ENCODE data around the gene ENOPH1.
"Not testable (repeated sequence)": the region's sequence is repeated elsewhere in the genome, so short reads cannot be mapped to it uniquely, and the experiment has no call there.

DNA sequence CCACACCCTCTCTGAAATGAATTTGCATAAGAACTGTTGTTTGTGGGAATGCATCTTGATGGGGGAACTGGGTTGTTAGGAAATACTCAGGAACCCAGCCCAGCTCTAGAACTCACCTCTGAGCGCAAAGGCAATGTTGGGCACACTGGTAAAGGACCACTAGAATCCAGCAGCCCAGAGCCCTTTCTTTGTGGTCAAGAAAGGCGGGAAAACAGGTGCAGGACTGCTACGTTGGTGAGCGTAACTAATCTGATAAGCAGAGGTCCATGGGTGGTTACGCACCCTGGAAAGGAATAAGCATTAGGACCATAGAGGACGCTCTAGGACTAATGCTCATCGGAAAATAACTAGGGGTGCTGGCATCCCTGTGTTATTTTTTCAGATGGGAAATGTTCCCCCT, 45.5 kb downstream of the ENOPH1 start:
- TF ChIP-seq, protein P1, sequence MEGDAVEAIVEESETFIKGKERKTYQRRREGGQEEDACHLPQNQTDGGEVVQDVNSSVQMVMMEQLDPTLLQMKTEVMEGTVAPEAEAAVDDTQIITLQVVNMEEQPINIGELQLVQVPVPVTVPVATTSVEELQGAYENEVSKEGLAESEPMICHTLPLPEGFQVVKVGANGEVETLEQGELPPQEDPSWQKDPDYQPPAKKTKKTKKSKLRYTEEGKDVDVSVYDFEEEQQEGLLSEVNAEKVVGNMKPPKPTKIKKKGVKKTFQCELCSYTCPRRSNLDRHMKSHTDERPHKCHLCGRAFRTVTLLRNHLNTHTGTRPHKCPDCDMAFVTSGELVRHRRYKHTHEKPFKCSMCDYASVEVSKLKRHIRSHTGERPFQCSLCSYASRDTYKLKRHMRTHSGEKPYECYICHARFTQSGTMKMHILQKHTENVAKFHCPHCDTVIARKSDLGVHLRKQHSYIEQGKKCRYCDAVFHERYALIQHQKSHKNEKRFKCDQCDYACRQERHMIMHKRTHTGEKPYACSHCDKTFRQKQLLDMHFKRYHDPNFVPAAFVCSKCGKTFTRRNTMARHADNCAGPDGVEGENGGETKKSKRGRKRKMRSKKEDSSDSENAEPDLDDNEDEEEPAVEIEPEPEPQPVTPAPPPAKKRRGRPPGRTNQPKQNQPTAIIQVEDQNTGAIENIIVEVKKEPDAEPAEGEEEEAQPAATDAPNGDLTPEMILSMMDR (conservative IDR thresholded peaks at IDR 0.05 in 1 of 2, IDR thresholded peaks at IDR 0.05 in 1 of 2; ENCODE audit: low read depth in 1 of 2, low read length in 2 of 2), result not testable (repeated sequence)
- not testable (repeated sequence) for TF ChIP-seq EZH2 (IDR thresholded peaks at IDR 0.05; ENCODE audit: low read length, missing control alignments)

Measured in fibroblast of lung (primary cell).